ENCODE results near the gene TRAPPC13.
"Not testable (repeated sequence)": the region's sequence is repeated elsewhere in the genome, so short reads cannot be mapped to it uniquely, and the experiment has no call there.

TRAPPC13 gene, protein sequence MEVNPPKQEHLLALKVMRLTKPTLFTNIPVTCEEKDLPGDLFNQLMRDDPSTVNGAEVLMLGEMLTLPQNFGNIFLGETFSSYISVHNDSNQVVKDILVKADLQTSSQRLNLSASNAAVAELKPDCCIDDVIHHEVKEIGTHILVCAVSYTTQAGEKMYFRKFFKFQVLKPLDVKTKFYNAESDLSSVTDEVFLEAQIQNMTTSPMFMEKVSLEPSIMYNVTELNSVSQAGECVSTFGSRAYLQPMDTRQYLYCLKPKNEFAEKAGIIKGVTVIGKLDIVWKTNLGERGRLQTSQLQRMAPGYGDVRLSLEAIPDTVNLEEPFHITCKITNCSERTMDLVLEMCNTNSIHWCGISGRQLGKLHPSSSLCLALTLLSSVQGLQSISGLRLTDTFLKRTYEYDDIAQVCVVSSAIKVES

DNA sequence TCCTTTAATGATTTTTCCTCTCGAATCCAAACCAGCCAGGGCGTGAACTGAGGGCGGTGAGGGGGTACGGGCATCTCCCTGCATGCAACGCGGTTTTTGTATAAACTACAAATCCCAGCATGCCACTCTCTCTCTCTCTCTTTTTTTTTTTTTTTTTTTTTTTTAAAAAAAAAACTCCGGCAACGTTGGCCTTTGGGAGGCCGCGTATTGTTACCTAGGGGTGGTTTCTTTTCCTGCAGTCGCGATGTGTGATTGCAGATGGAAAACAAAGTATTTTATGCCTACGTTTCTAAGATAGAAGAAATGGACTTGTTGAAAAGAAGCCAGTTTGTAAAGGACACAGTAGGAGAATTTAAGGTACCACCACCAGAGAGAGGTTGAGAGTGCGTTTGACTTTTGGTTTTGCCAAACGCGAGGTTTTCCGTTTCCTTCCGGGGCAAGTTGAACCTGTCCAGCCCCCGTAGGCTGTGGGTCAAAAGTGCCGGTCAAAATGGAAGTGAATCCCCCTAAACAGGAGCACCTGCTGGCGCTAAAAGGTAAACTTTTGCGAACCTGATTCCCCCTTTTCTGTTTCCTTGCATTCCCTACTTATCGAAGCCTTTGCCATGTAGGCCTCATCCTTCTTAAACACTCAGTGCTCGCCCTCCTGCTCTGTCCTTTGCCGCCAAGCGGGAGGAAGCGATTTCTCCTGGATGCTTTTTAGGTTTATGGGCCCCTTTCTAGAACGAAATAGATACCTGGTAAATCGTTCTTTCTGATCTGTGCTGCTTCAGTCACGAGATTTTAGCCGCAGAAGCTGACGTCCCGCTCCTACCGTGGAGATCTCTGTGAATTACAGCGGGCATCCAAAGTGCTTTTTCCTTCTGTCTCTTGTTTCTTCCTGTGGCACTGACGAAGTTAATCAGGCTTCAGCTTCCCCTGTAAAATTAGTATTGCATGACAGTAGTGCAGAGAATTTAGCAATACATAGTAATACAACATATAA is at the start of gene TRAPPC13, which contains the start of gene SHLD3:
Gene TRAPPC13, plus strand, starts transcription at position 457 of the 985 bp plus-strand sequence. Its CDS starts 34 bp downstream, at position 491.
Gene SHLD3, plus strand, starts transcription at position 457 of the 985 bp plus-strand sequence. CDS start 4,561 bp downstream, outside the sequence.
- peak; percentile 94 for DNase-seq

DNA sequence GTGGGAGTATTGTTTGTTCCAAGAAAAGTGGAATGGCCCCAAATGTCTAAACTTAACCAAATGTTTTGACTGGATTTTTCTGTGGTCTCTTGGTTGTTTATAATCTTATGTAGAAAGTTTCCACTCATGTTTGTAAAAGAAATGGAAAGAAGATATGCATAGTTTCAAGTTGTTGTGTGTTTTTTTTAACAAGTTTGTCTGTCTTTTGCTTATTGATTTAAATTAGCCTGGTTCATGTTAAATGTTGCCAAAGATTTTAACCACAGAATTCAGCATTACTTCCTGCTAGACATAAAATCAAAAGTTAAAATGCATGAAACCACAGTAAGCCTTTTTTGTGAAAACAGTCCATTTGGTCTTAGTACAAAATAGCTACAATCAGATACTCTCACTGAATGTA is 47.7 kb upstream of the TRAPPC13 start:
- no peak for DNase-seq

GRCh38 chr5:65588694-65589093 is 36.1 kb upstream of the TRAPPC13 start:
- DNase-seq = no peak

- DNase-seq = not testable (repeated sequence)
Measured at GRCh38 chr5:65601761-65602160, 23.1 kb upstream of the TRAPPC13 start.

- peak; percentile 26 for DNase-seq
Measured at GRCh38 chr5:65611524-65611923, 13.3 kb upstream of the TRAPPC13 start.

DNA sequence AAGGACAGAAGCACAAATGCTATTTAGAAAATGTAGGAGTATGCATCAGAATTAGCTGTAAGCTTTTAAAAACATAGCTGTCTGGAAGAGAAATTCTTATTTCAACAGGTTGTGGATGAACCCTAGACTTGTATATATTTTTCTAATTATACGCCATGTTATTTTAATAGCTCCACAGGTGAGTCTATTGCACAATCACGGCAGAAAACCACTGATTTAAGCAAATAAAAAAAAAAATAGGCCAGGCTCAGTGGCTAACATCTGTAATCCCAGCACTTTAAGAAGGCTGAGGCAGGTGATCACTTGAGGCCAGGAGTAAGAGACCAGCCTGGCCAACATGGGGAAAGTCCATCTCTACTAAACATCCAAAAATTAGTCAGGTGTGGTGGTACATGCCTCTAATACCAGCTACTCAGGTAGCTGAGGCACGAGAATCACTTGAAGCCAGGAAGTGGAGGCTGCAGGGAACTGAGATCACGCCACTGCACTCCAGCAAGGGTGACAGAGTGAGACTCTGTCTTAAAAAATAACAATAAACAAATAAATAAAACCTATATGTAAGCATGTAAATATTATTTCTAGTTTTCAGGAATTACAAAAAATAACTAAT is 12.4 kb upstream of the TRAPPC13 start:
- DNase-seq = no peak

DNA sequence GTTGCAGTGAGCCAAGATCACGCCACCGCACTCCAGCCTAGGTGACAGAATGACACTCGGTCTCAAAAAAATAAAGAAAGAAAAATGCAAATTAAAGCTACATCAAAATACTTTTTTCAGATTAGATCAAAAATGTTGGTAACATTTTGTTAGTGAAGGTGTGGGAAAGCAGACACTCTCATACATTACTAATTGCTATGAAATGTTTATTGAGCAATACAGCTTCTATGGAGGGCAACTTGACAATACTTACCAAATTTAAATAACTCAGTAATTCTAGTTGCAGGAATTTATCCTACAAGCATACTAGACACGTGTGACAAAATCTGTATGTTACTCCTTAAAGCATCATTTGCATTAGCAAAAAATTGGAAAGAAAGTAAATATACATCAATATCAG is 4.8 kb upstream of the TRAPPC13 start:
- DNase-seq = no peak

GRCh38 chr5:65621961-65622360 is 2.9 kb upstream of the TRAPPC13 start:
- not testable (repeated sequence) for DNase-seq

GRCh38 chr5:65623482-65623881 is 1.3 kb upstream of the TRAPPC13 start:
- no peak for DNase-seq

GRCh38 chr5:65624025-65624570 is 729 bp upstream of the TRAPPC13 start, which contains the start of gene TRIM23:
TRIM23 (minus strand) TSS chr5:65624333; CDS start chr5:65624274, 59 bp downstream.
- DNase-seq = peak; percentile 94

GRCh38 chr5:65625743-65626142 is 916 bp downstream of the TRAPPC13 start:
- no peak for DNase-seq

- DNase-seq = no peak
Measured at GRCh38 chr5:65630981-65631380, 6.2 kb downstream of the TRAPPC13 start.

DNA sequence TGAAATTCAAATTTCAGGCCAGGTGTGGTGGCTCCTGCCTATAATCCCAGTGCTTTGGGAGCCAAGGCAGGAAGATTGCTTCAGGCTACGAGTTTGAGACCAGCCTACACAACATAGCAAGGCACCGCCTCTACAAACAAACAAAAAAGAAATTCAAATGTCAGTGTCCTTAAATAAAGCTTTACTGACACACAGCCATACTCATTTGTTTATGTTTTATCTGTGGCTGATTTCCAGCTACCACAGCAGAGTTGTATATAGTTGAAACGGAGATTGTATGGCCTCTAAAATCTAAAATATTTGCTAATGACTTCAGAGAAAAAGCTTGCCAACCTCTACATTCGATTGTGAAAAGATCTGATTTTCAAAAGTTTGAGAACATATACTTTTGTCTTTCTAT is 15.4 kb downstream of the TRAPPC13 start:
- no peak for DNase-seq

DNA sequence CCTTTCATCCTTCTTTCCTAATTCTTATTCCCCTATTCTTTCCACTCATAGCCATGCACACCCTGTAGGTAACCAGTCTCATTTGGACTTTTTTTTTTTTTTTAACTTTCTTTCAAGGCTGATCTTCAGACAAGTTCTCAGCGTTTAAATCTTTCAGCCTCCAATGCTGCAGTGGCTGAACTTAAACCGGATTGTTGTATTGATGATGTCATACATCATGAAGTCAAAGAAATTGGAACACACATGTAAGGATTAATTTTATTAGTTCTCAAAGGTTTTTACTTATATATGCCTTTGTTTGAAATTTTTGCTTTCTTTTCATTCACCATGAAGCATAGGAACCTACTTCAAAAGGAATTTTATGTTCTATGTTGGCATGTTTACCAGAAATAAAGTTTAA is 22.1 kb downstream of the TRAPPC13 start:
- no peak for DNase-seq

- DNase-seq = no peak
Measured at GRCh38 chr5:65647941-65648340, 23.1 kb downstream of the TRAPPC13 start.

GRCh38 chr5:65651144-65651543 is 26.3 kb downstream of the TRAPPC13 start:
- DNase-seq = no peak

DNA sequence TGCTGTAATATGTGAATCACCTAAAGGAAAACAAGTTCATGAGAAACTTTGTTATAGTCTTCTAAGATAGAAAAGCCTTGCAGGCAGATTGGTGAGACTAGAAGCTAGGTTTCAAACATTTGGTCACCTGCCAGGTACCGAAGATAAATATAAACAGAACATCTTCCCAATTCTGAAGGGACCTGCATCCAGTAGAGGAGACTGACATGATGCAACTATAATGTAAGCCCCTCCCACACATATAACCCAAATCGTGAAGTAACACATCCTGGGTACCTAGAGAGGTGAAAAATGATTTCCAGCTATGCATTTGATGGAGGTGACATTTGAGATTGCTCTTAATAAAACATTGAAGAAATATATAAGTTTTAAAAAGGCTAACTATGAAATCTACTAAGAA is 29.9 kb downstream of the TRAPPC13 start:
- DNase-seq = no peak

DNA sequence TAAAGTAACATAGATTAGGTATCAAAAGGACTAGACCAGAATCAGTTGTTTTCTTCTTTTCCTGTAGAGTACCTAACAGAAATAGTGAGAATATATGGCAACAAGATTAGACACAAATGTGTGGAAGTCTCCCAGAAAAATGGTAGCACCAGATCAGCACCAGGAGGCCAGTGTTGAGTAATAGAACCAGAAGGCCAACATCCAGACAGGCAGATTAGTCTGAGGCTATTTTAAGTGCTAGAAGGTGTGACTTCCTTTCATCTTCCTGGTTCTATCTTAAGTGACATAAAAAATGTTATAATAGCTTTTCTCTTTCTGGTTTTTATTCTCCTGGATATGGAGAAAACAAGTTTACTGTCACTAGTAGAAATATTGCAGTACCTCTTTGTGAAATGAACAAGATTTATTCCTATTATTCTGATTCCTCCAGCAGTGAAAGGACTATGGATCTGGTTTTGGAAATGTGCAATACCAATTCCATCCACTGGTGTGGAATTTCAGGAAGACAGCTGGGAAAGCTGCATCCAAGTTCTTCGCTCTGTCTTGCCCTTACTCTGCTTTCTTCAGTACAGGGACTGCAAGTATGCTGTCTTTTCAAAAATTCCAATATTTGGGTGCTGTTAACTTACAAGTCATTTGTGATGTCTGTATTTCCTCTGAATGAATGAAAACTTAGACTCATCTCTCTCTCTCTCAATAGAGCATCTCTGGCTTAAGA is 39.1 kb downstream of the TRAPPC13 start:
- no peak for DNase-seq

DNA sequence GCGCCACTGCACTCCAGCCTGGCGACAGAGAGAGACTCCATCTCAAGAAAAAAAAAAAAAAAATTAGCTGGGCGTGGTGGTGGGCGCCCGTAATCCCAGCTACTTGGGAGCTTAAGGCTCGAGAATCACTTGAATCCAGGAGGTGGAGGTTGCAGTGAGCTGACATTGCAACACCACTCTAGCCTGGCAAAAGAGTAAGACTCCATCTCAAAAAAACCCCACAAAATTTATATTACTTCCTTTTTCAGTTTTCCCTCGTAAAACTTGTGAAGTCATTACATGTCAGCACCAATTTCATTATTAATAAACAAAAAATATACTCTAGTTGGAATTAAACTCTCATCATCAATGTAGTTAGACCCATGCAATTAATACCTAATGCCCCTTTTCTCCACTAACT is 43.9 kb downstream of the TRAPPC13 start:
- DNase-seq = no peak

GRCh38 chr5:65672796-65673195 is 48.0 kb downstream of the TRAPPC13 start:
- DNase-seq = no peak

- DNase-seq = no peak
Measured at GRCh38 chr5:65674749-65675148, 49.9 kb downstream of the TRAPPC13 start.

DNA sequence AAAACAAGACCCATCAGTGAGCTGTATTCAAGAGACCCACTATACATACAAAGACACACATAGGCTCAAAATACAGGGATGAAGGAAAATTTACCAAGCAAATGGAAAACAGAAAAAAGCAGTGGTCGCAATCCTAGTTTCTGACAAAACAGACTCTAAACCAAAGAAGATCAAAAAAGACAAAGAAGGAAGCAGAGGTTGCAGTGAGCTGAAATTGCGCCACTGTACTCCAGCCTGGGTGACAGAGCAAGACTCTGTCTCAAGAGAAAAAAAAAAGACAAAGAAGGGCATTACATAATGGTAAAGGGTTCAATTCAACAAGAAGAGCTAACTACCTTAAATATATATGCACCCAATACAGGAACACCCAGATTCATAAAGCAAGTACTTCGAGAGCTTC is 51.2 kb downstream of the TRAPPC13 start:
- not testable (repeated sequence) for DNase-seq

Measured in NCI-H1092 treated with DMSO at 0.1 percent for 48 hours (cell line).